Hepatocyte (in vitro differentiated cells): ENCODE results near the gene CWC27. TPM values are rescaled to one million over a fixed set of nuclear protein-coding genes. Genes with fewer than 3 reads are reported as not detected.

Experiments
- DNase-seq: peaks from one replicate; pipeline ENCODE4 v3.0.0-alpha.2; 2016; ENCODE audit warnings: low spot score
- H2AFZ ChIP-seq: fragments of 200-600 bp; sonication (generic); 2 replicates; pipeline ENCODE4 v1.6.0; 2016; ENCODE audit warnings: antibody characterized with exemption, mild to moderate bottlenecking
- H3K27ac ChIP-seq: fragments of 200-600 bp; sonication (generic); 2 replicates; pipeline ENCODE4 v1.5.1; 2016; ENCODE audit warnings: mild to moderate bottlenecking
- H3K27me3 ChIP-seq: fragments of 200-600 bp; sonication (generic); 2 replicates; pipeline ENCODE4 v1.6.1; 2016
- H3K36me3 ChIP-seq: fragments of 200-600 bp; sonication (generic); replicated peaks from 2 replicates; pipeline ENCODE4 v1.5.1; 2016; ENCODE audit warnings: low read depth; ENCODE audit not compliant: insufficient read depth
- H3K4me1 ChIP-seq: fragments of 200-600 bp; sonication (generic); 2 replicates; pipeline ENCODE4 v1.5.1; 2016; ENCODE audit warnings: mild to moderate bottlenecking, moderate library complexity; ENCODE audit not compliant: insufficient read depth
- H3K4me2 ChIP-seq: fragments of 200-600 bp; sonication (generic); 2 replicates; pipeline ENCODE4 v1.6.0; 2016
- H3K4me3 ChIP-seq: fragments of 200-600 bp; sonication (generic); 2 replicates; pipeline ENCODE4 v1.5.1; 2016; ENCODE audit warnings: mild to moderate bottlenecking
- H3K79me2 ChIP-seq: fragments of 200-600 bp; sonication (generic); 2 replicates; pipeline ENCODE4 v1.6.0; 2017; ENCODE audit warnings: mild to moderate bottlenecking
- H3K9me2 ChIP-seq: fragments of 200-600 bp; sonication (generic); replicated peaks from 2 replicates; pipeline ENCODE4 v1.6.0; 2017; ENCODE audit warnings: mild to moderate bottlenecking; ENCODE audit not compliant: insufficient read depth
- H3K9me3 ChIP-seq: fragments of 200-600 bp; sonication (generic); 2 replicates; pipeline ENCODE4 v1.5.1; 2016; ENCODE audit warnings: low read depth, mild to moderate bottlenecking
- H4K20me1 ChIP-seq: fragments of 200-600 bp; sonication (generic); 2 replicates; pipeline ENCODE4 v1.6.0; 2016; ENCODE audit warnings: mild to moderate bottlenecking; ENCODE audit not compliant: insufficient read depth, poor library complexity, severe bottlenecking
- EZH2 ChIP-seq: fragments of 200-600 bp; sonication (generic); IDR thresholded peaks from 2 replicates; pipeline ENCODE4 v1.6.1; 2016; ENCODE audit warnings: antibody characterized with exemption, mild to moderate bottlenecking, borderline replicate concordance
- EZH2phosphoT487 ChIP-seq: fragments of 200-600 bp; sonication (generic); IDR thresholded peaks from one replicate; pipeline ENCODE4 v1.6.1; 2018; ENCODE audit warnings: antibody characterized with exemption, mild to moderate bottlenecking, low read depth, moderate library complexity; ENCODE audit not compliant: unreplicated experiment, severe bottlenecking
- WGBS: methylation state at CpG from one replicate; pipeline ENCODE4 v1.1.6; 2016; ENCODE audit warnings: low lambda C conversion rate; ENCODE audit errors: missing lambda C conversion rate; 5-methylcytosine and 5-hydroxymethylcytosine counted together
- polyA plus RNA-seq: library from polyadenylated mRNA; unstranded; fragments of >200 nt; fragmentation: Nextera tagmentation; extraction: Ambion mirVana; gene quantifications from 2 replicates; pipeline ENCODE4 v1.2.1, GENCODE V29; 2016
- total RNA-seq: library from RNA; depleted of rRNA; stranded (reverse); fragments of >200 nt; gene quantifications from 2 replicates; pipeline ENCODE4 v1.2.3, GENCODE V29; 2014
- TF ChIP-seq, protein P1 (sequence below): fragments of 200-600 bp; sonication (generic); IDR thresholded peaks from 2 replicates; pipeline ENCODE4 v1.5.1; 2016; ENCODE audit warnings: antibody characterized with exemption, mild to moderate bottlenecking; ENCODE audit not compliant: poor library complexity

CWC27 gene
- total and polyA plus RNA-seq, 2 experiments from 2014 or later: 15.8 to 32.5 TPM

GRCh38 chr5:64880821-64881220 is 112.1 kb downstream of the CWC27 start:
- Histone ChIP-seq H3K27ac (no peak overlapping the region), H4K20me1 (no peaks in the 10 kb centered on the region), H3K9me3 (no peaks in the 10 kb centered on the region), H3K36me3 (no peaks in the 10 kb centered on the region), H3K4me1 (no peaks in the 10 kb centered on the region), H3K4me2 (no peak overlapping the region), H3K4me3 (no peak overlapping the region), H2AFZ (no peak overlapping the region), H3K27me3 (no peaks in the 10 kb centered on the region), H3K9me2 (no peaks in the 10 kb centered on the region), H3K79me2 (no peaks in the 10 kb centered on the region)
- DNase-seq: no peak
- TF ChIP-seq, protein P1, sequence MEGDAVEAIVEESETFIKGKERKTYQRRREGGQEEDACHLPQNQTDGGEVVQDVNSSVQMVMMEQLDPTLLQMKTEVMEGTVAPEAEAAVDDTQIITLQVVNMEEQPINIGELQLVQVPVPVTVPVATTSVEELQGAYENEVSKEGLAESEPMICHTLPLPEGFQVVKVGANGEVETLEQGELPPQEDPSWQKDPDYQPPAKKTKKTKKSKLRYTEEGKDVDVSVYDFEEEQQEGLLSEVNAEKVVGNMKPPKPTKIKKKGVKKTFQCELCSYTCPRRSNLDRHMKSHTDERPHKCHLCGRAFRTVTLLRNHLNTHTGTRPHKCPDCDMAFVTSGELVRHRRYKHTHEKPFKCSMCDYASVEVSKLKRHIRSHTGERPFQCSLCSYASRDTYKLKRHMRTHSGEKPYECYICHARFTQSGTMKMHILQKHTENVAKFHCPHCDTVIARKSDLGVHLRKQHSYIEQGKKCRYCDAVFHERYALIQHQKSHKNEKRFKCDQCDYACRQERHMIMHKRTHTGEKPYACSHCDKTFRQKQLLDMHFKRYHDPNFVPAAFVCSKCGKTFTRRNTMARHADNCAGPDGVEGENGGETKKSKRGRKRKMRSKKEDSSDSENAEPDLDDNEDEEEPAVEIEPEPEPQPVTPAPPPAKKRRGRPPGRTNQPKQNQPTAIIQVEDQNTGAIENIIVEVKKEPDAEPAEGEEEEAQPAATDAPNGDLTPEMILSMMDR: no peak
- TF ChIP-seq EZH2phosphoT487 (no peak), EZH2 (no peak)
- 92% methylated on average over 1 of the region's 1 CpG for WGBS

DNA sequence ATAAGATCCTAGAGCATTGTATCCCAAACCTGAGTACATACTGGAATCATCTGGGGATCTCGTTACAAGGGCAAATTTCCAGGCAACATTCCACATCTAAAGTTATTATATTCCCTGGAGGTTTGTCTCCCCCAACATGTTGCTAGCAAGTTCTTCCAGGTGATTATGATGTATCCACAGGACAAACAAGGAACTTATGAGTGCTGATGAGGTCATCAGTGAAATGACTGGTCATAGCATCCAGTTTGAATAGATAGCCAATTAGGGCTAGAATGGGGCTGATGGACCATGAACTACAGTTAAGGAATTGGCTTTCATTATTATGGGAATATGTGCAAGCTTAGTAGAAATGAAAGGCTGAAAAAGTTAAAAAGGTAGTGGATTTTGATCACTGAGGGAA is 115.2 kb downstream of the CWC27 start:
- no peaks in the 10 kb centered on the region for H3K9me3 ChIP-seq
- no peaks in the 10 kb centered on the region for H3K27me3 ChIP-seq
- H3K4me1 ChIP-seq: no peaks in the 10 kb centered on the region
- no peak overlapping the region for H3K4me2 ChIP-seq
- DNase-seq: no peak
- no peak overlapping the region for H2AFZ ChIP-seq
- no peak for TF ChIP-seq EZH2
- TF ChIP-seq EZH2phosphoT487: no peak
- TF ChIP-seq, protein P1: no peak
- no peaks in the 10 kb centered on the region for H3K36me3 ChIP-seq
- WGBS: 97% methylated on average over 1 of the region's 1 CpG
- H3K27ac ChIP-seq: no peak overlapping the region
- no peaks in the 10 kb centered on the region for H4K20me1 ChIP-seq
- H3K79me2 ChIP-seq: no peaks in the 10 kb centered on the region
- no peaks in the 10 kb centered on the region for H3K9me2 ChIP-seq
- H3K4me3 ChIP-seq: no peak overlapping the region

DNA sequence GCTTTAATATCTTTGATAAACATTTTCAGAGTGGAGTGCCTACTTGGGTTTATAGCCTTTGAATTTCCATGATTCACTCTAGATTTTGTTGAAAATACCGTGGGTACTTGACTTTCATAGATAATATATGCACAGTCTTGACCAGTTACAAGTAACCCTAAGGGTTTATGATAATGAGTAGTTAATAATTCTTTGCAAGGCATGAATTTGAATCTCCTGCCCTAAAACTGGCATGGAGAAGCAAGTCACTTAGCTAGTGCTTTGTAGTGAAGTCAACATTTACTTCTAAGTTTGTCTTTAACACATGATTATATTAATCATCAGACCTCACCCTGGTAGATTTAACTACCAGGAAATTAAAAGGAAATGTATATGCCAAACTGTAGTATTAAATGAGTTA is 115.8 kb downstream of the CWC27 start:
- Histone ChIP-seq H3K27me3 (no peaks in the 10 kb centered on the region), H3K27ac (no peak overlapping the region), H3K79me2 (no peaks in the 10 kb centered on the region), H4K20me1 (no peaks in the 10 kb centered on the region), H3K4me1 (no peaks in the 10 kb centered on the region), H2AFZ (no peak overlapping the region), H3K4me3 (no peak overlapping the region), H3K9me2 (no peaks in the 10 kb centered on the region), H3K36me3 (no peaks in the 10 kb centered on the region), H3K4me2 (no peak overlapping the region), H3K9me3 (no peaks in the 10 kb centered on the region)
- 83% methylated on average over 1 of the region's 1 CpG for WGBS
- no peak for DNase-seq
- TF ChIP-seq EZH2 (no peak), EZH2phosphoT487 (no peak)
- TF ChIP-seq, protein P1: no peak

- no peak overlapping the region for H3K4me3 ChIP-seq
- H3K9me2 ChIP-seq: no peaks in the 10 kb centered on the region
- no peak for TF ChIP-seq EZH2
- no peak for TF ChIP-seq EZH2phosphoT487
- TF ChIP-seq, protein P1: no peak
- H3K79me2 ChIP-seq: no peaks in the 10 kb centered on the region
- H3K36me3 ChIP-seq: no peaks in the 10 kb centered on the region
- WGBS: 95% methylated on average over 2 of the region's 2 CpGs
- H3K4me2 ChIP-seq: no peak overlapping the region
- no peak overlapping the region for H3K27ac ChIP-seq
- no peaks in the 10 kb centered on the region for H3K9me3 ChIP-seq
- DNase-seq: no peak
- H4K20me1 ChIP-seq: no peaks in the 10 kb centered on the region
- H3K4me1 ChIP-seq: no peaks in the 10 kb centered on the region
- H3K27me3 ChIP-seq: no peaks in the 10 kb centered on the region
- H2AFZ ChIP-seq: no peak overlapping the region
Observed at GRCh38 chr5:64887910-64888309, 119.2 kb downstream of the CWC27 start.
